Activated T-helper 1 cell treated with Interleukin-2 at 50 U/mL for 16 hours (primary cell): Measurements from ENCODE around the gene MXD1.
"Not testable (repeated sequence)": the region's sequence is repeated elsewhere in the genome, so short reads cannot be mapped to it uniquely, and the experiment has no call there.

ENCODE experiments used
- DNase-seq: peaks from one replicate; pipeline ENCODE4 v3.0.0-alpha.2; 2020; ENCODE audit warnings: low read depth

Gene MXD1, protein sequence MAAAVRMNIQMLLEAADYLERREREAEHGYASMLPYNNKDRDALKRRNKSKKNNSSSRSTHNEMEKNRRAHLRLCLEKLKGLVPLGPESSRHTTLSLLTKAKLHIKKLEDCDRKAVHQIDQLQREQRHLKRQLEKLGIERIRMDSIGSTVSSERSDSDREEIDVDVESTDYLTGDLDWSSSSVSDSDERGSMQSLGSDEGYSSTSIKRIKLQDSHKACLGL

DNA sequence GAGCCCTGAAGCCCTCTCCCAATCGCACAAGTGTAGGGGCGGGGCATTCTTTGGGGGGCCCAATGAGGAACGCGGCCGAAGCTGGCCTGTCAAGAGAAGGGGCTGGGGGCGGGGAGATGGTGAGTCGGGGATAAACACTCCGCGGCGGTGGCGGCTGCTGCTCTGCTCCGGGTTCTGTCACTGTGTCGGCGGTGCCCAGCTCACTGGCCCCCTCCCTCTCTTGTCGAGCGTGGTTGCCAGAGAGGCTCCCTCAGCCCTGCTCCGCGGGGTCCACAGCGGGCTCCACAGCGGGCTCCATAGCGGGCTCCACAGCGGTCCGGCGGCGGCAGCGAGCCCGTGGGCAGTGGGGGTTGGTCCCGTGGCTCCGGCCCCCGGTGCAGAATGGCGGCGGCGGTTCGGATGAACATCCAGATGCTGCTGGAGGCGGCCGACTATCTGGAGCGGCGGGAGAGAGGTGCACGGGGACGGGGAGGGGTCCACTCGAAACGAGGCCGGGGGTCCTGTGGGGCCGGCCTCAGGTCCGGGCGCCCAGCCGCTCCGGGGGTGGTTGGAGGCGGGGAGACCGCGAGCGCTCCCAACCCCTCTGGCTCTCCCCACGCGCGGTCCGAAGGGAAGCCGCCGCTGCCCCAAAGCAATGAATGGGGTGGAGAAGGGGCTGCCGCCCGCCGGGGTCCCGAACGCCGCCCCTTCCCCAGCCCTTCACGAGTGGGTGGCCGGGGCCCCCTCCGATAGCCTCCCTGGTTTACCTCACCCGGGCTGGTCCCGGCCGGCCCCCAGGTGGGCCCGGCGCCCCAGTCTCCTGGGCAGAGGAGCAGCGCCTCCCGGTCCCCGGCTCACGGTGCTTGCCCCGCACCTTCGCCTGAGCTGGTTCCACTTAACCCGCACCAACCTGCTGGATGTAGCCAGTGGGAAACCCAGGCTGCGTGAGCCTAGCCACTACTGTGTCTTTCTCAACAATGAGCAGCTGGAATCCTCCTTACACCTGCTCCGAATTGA lies at the start of gene MXD1:
Gene MXD1 (plus strand): TSS at position 160 of the 996 bp plus-strand sequence. CDS start 222 bp downstream, at position 382.
- DNase-seq, result peak; percentile 100

DNA sequence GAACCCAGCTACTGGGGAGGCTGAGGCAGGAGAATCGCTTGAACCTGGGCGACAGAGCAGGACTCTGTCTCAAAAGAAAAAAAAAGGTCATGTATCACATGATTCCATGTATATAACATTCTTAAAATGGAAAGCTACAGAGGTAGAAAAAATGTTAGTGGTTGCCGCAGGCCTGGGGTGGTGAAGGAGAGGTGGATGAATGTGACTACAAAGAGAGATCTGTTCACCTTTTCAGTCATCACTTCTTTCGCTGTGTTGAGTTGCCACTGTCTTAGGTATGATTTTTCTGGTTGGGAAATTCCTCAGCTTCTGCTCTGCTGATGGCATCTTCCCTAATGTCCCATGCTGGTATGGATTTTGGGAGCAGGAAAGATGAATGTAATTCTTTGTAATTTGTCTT lies 26.5 kb upstream of the MXD1 start:
- DNase-seq, result no peak

DNA sequence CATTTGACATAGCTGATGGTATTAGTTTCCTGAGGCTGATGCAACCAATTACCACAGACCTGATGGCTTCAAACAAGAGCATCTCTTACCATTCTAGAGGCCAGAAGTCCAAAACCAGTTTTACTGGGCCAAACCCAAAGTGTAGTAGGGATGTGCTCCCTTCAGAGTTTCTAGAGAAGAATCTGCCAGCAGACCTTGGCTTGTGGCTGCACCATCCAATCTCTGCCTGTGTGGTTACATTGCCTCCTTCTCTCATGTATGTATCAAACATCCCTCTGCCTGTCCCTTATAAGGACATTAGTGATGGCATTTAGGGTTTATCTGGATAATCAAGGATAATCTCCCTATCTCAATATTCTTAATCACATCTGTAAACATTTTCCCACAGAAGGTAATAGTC lies 25.6 kb upstream of the MXD1 start:
- DNase-seq, result no peak

DNA sequence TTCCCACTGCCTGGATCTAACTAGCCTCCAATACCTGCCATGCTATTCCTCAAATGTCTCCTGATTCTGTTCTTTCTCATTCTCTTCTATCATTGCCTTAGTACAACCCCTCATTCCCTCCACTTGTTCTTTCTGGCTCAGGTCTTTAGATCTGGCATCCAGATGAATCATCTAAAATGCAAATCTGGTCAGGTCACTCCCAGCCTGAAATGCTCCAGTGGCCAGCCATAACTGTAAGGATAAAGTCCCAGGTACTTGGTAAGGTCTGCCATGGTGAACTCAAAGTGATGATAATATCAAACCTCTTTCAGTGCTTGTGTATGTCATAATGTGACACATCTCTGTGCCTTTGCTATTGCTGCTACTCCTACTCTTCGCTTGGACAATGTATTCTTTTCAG lies 24.0 kb upstream of the MXD1 start:
- DNase-seq, result no peak

DNA sequence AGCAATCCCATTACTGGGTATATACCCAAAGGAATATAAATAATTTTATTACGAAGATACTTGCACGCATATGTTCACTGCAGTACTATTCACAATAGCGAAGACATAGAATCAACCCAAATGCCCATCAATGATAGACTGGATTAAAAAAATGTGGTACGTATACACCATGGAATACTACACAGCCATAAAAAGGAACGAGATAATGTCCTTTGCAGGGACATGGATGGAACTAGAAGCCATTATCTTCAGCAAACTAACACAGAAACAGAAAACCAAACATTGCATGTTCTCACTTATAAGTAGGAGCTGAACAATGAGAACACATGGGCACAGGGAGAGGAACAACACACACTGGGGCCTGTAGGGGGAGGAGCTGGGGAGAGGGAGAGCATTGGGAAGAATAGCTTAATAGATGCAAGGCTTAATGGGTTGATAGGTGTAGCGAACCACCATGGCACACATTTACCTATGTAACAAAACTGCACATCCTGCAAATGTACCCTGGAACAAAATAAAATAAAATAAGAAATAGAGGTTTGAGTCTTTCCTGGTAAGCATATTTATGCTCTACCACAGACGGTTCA lies 22.0 kb upstream of the MXD1 start:
- not testable (repeated sequence) for DNase-seq

DNA sequence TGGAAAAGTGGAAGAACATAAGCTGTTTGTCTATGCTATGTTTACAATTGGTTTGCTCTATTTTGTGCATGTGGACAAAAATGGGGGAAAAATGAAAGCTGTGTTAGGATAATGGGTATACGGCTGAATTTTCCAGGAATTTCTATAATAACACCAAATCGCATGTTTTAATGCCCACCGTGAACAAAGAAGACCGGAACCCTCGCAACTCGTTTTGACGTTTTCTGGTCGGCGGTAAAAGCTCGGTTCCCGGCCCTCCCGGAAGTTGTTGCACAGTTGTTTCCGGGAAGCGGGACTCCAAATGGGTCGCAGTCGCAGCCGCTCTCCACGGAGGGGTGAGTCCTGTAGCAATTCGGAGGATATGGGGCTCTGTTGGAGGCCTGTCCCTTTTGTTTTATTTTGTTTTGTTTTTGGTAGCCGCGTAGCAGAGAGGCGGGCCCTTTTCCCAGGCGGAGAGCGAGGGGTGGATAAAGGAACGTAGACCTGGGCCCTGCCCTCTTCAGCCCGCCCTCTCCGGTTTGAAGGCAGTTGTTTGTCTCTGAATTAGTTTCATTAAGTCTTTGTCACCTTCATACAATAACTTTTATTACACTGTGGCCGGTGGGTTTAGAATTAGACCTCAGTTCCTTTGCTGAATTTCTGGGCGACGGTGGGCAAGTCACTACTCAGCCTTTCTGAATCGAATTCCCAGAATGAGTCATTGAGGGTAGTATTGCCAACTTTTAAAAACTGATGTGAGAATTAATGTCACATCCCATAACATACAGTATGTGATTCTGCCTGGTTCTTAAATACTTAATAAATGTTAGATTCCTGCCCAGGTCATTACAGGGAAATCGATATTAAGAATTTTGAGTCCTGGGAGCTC lies 21.0 kb upstream of the MXD1 start, which contains the start of gene SNRNP27:
Gene SNRNP27 (plus strand): TSS at position 273 of the 868 bp plus-strand sequence. CDS start 29 bp downstream, at position 302.
- DNase-seq, result peak; percentile 72

DNA sequence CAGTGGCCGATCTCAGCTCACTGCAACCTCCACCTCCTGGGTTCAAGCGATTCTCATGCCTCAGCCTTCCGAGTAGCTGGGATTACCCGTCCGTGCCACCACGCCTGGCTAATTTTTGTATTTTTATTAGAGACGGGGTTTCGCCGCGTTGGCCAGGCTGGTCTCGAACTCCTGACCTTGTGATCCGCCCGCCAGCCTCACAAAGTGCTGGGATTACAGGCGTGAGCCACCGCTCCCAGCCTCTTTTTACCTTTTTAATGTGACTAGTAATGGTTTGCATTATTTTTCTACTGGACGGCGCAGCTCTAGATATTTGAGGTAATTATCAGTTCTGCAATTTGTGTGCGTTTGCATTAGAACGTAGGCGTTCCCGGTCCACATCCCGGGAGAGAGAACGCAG lies 20.2 kb upstream of the MXD1 start:
- DNase-seq, result not testable (repeated sequence)

DNA sequence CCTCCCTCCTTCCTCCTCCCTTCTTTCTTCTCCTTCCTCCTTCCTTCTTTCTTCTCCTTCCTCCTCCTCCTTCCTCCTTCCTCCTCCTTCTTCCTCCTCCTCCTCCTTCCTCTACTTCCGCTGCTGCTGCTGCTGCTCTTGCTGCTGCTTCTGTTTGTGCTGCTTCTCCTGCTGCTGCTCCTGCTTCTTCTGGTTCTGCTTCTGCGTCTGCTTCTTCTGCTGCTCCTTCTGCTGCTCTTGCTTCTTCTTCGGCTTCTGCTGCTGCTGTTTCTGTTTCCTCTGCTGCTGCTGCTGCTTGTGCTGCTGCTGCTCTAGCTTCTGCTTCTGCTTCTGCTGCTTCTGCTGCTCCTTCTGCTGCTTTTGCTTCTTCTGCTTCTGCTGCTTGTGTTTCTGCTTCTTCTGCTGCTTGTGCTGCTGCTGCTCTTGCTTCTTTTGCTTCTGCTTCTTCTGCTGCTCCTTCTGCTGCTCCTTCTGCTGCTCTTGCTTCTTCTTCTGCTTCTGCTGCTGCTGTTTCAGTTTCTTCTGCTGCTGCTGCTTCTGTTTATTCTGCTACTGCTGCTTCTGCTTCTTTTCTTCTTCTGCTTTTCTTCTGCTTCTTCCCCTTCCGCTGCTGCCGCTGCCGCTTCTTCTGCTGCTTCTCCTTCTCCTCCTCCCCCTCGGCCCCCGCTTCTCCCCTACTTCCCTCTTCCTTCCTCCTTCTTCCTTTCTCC lies 12.5 kb upstream of the MXD1 start:
- DNase-seq, result no peak

DNA sequence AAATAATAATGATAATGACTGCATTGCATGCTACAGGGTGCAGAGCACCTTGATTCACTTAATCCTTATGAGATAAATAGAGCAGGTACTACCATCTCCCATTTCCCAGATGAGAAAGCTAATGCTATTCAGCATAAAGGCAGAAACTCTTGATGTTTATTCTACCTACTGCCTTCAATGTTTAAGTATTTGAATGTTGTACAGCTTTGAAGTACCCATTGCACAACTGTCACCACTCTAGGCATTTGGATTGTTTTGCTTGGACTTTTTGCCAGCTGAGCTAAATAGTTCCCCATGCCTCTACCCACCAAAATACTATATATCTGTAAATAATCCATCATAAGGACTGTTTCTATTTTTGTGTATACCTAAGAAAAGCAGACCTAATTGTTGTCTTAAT lies 7.7 kb upstream of the MXD1 start:
- no peak for DNase-seq

DNA sequence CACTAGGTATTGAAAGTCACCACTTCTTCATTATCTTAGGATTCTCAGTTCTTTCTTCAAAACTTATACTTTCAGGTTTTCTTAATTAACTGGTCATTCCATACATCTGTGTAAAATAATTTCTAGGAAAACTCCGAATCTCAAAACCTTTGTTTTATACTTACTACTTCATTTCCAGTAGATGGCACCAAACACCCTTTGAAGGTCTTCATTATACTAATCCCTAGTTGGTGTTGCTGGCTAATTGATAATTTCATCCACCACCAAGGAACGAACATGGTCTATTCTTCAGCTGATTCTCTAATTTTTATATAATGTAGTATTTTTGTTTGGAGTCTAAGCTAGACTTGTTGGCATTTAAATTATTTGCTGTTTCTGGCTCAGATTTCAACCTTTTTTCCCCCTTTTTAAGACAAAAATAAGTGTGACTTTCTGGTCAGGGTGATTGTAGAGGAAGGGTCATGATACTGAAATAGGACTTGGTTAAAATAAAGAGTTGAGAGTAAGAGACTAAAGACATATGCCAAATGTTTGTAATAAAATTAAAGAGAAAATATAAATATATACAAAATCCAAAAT lies 2.8 kb upstream of the MXD1 start:
- no peak for DNase-seq

DNA sequence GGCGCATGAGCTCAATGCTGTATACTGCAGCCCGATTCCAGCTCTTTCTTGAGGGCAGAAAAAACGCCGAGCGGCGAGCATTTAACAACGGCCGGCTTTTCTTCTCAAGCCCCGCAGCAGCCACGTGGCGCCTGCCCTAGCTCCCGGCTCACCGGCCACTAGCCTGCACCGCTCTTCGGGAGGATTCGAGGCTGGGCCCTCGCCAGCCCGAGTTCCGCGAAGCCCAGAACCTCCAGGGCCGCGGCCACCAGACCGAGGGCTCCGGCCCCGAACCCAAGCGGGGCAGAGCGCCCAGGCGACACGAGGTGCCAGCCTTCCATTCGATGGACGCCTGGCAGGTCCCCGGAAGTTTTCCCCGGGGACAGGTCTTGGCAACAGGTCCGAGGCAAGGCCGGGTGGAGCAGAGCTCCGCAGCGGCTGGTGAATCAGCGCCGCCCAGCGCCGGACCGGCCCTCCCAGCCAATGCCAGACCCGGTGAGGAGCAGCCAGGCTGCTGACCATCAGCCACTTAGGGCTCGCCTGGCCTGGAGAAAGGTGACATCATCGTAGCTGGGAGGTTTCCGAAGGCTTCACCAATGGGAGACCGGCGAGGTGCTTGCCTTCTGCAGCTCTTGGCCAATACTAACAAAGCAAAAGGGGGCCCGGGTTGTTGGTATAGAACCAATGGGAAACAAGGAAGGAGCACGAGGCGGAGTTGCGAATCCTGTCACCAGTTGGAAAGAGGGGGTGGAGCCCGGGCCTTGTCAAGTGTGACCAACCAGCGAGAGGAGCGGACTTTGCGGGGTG lies 552 bp upstream of the MXD1 start:
- DNase-seq, result no peak

DNA sequence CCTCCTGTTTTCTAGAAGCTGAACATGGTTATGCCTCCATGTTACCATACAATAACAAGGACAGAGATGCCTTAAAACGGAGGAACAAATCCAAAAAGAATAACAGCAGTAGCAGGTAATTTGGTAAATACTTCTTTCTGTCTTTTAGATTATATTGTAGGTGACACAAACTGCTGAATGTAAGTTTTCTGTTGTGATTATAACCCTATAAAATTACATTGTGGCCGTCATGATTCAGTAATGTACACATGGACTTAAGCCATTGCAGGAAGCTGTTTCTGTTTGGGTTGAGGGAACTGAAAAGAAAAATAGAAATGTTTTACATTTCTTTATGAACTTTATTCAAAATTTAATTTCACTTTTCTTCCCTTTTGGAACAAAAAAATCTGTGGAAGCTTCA lies 1.2 kb downstream of the MXD1 start:
- DNase-seq, result no peak

DNA sequence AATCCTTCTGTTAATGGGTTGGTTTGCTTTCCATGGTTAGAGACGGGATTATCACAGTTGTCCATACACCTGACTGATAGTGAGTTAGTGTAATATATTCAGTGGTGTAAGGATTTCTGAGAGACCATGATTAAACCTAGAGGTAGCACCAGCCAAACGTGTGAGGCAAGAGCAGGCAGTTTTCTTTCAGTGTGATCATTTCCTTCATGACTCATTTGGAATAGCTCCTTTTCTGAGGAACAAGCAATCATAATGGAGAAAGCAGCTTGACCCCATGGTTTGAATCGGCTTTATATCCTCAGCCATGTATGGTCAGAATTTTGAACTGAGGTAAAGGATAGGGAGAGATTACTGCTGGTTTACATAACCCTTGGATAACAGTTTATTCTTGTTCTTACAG lies 2.9 kb downstream of the MXD1 start:
- DNase-seq, result no peak

DNA sequence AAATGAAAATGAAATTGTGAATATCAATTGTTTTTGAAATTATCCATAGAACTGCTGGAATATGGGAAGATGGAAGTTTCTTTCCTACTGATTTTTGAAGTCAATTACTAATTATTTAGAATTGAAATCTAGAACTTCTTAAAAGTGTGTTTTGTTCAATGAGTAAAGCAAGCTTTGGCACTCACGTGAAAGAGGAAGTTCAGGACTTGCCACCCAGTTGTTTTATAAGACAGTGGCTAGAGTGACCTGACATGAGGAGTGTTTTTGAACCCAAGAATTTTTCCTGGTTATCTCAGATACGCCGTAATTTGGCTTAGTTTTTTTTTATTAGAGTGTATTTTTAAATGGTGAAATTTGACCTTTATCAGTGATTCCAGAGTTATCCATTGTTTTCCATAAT lies 3.5 kb downstream of the MXD1 start:
- no peak for DNase-seq

DNA sequence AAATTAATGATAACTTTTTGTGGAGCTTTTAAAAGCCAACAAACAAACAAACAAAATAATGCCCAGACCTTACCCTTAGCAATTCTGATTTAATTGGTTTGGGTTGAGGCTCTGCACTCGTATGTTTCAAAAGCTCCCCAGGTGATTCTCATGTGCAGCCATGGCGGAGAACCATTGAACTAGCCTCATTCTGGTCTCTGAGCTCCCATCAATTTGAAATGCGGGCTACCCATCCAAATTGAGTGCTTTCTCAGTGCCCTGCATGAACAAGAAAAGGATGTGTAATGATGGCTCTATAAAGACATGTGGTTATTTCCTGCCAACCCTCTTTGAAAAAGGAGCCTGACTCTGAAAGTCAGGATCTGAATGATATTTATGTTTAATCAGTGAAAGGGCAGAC lies 8.2 kb downstream of the MXD1 start:
- no peak for DNase-seq

DNA sequence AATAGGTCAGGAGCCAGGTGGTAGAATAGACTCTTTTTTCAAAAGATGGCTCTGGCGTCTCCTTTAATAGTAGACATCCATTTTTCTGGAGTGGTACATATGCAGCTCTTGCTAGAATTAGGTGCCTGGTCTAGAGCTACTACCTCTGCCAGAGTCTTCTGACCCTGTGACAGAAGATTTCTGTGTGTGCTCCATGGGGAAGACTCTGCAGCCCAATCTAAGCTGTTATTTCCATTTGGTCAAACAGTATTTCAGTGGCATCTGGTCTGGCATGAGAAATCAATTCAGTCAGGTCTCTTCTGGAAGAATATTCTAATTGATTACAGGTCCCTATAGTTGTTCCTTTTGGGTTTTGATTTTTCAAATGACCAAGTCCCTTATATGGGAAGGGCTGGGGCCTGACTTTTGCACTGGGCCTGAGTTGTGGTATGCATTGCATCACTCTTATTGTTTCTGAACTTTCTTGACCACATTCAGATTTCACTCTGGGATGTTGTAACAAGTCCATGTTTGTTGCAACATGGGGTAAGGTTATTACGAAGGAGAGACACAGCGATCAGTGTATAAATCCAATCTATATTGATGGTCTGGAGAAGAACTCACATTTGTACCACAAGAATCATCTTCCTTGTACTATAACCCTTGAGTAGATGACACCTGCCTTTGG lies 12.1 kb downstream of the MXD1 start:
- no peak for DNase-seq

DNA sequence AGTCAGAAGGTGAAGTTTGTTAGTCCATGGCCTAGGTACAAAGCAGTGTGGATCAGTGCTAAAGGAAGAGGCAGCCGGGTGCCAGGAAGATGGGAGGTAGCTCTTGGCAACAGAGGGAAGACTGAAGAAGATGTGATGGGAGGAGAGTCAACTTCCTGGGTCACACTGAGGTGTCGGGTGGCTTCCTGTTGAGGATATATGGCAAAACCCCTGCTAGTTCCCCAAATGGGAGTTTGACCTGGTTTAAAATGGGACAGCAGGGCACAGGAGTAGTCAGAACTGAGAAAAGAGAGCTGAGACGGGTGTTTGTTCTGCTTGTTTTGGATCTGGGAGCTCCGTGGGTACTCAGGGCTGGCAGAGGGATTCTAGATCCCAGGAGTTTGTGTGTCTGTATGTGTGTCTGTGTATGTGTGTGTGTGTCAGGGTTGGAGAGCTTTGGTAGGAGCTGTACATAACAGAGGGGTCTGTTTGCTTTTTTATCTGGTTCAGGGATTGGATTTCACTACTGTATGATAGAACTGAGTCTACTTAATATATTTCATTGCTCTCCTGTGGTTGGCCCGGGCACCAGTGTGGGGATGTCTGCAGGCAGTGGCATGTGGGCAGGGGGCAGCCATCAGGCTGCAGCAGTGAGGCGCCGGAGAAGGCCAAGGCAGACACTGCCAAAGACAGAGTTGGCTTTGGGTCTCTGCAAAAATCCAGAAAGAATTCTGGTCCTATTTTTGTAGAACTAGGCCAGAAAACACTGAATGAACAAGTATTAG lies 17.1 kb downstream of the MXD1 start:
- no peak for DNase-seq

DNA sequence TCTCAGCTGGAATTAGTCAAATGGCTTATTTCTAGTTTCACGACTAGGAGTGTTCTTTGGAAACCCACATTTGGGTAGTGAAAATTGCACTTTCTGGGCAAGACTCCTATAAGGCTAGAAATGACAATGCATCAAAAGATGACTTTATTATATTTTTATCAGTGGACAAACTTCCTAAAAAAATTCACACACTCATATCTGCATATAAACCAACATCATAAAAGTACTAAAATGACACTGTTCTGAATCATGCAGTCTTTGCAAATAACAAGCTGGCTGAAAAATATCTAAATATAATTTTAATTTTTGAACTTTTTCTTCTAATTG lies 17.6 kb downstream of the MXD1 start:
- no peak for DNase-seq
